Duodenal mucosa (tissue), 2 donors: ENCODE measurements around the gene AGTRAP.

Experiments used
- H3K27ac ChIP-seq: one replicate; pipeline ENCODE4 v1.7.0; 2013; ENCODE audit warnings: low read depth, low read length
- H3K27me3 ChIP-seq, 2 donors: one replicate each; pipeline ENCODE4 v1.7.0; 2013; ENCODE audit warnings: low read length in 2 of 2, control low read depth in 1 of 2; ENCODE audit not compliant: insufficient read depth in 2 of 2, control insufficient read depth in 1 of 2
- H3K36me3 ChIP-seq, 2 donors: one replicate each; pipeline ENCODE4 v1.7.0; 2013; ENCODE audit warnings: low read length in 2 of 2, control low read depth in 1 of 2; ENCODE audit not compliant: insufficient read depth in 2 of 2, control insufficient read depth in 1 of 2
- H3K4me1 ChIP-seq, 2 donors: one replicate each; pipeline ENCODE4 v1.7.0; 2013; ENCODE audit warnings: low read length in 2 of 2, control low read depth in 1 of 2; ENCODE audit not compliant: insufficient read depth in 2 of 2, control insufficient read depth in 1 of 2
- H3K4me3 ChIP-seq, 2 donors: one replicate each; pipeline ENCODE4 v1.7.0; 2013; ENCODE audit warnings: low read length in 2 of 2, low read depth in 1 of 2
- H3K9ac ChIP-seq, 2 donors: one replicate each; pipeline ENCODE4 v1.7.0; 2013; ENCODE audit warnings: low read length in 2 of 2, low read depth in 1 of 2
- H3K9me3 ChIP-seq, 2 donors: one replicate each; pipeline ENCODE4 v1.7.0; 2013; ENCODE audit warnings: low read length in 2 of 2, control low read depth in 1 of 2; ENCODE audit not compliant: control insufficient read depth in 1 of 2

The AGTRAP gene

DNA sequence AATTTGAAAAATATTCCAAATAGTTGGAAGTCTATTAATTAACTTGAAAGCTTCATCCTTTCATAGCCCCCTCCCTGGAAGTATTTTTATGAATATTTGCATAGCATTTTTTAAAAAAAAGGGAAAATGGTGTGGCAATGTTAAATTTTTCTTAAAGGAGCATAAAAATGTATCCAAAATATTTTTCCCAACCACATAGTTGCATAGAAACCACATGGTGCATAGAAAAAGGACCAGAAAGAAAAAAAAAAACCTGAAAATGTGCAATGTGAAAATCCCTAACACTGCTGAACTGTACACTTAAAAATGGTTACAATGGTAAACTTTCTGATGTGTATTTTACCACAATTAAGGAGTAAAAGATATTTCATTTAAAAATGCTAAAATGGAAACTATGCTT lies 34.1 kb downstream of the AGTRAP start:
- Histone ChIP-seq H3K36me3 (no peaks in the 10 kb centered on the region), H3K27ac (no peak overlapping the region), H3K4me1 (no peaks in the 10 kb centered on the region), H3K4me3 (no peak overlapping the region), H3K9ac (no peak overlapping the region), H3K9me3 (no peaks in the 10 kb centered on the region), H3K27me3 (no peaks in the 10 kb centered on the region)

DNA sequence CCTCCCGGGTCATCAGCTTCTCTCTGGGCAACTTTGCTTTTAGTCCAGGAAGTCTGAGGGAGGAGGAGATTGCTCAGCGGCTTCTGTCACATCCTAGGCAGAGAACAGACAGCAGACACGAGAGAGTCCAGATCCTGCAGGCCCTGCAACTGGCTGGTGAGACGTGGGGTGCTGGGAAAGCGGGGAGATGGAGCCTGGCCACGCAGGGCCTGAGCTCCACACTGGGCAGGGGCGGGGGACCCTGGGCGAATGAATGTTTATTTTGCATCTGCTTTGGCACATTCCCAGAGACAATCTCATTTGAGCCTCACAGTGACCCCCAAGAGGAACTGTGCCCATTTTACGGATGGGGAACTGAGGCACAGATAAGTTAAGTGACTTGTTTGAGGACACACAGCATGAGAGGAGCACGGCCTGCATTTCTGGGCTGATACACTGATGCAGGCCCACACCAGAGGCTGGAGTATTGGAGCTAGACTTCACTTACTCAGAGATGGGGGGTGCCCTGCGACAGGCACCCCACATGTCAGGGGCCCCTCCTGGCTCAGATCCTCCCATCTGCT lies 35.6 kb downstream of the AGTRAP start:
- Histone ChIP-seq H3K9ac (no peak overlapping the region), H3K9me3 (no peaks in the 10 kb centered on the region), H3K27ac (no peak overlapping the region), H3K4me1 (peaks cover 0 to 4% of the 10 kb centered on the region in 2 donors), H3K27me3 (no peaks in the 10 kb centered on the region), H3K36me3 (no peaks in the 10 kb centered on the region), H3K4me3 (no peak overlapping the region)

DNA sequence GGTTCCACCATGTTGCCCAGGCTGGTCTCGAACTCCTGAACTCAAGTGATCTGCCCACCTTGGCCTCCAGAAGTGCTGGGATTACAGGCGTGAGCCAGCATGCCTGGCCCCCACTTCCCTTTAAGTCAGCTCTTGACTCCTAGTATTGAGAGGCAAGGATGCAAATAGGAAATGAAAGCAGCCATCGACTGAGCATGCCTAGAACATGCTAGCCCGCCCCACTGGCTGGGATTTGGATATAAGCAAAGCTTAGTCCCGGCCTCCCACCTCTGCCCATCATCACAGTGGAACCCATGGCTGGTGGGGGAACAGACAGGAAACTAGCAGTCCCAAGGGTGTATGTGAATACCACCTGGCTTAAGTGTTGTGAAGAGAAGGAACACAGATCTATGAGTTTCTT lies 36.5 kb downstream of the AGTRAP start:
- no peak overlapping the region for H3K4me3 ChIP-seq
- H3K27ac ChIP-seq, result no peak overlapping the region
- H3K27me3 ChIP-seq, result no peaks in the 10 kb centered on the region
- H3K9me3 ChIP-seq, result no peaks in the 10 kb centered on the region
- H3K9ac ChIP-seq, result no peak overlapping the region
- H3K36me3 ChIP-seq, result no peaks in the 10 kb centered on the region
- H3K4me1 ChIP-seq, result peaks cover 0 to 4% of the 10 kb centered on the region in 2 donors

DNA sequence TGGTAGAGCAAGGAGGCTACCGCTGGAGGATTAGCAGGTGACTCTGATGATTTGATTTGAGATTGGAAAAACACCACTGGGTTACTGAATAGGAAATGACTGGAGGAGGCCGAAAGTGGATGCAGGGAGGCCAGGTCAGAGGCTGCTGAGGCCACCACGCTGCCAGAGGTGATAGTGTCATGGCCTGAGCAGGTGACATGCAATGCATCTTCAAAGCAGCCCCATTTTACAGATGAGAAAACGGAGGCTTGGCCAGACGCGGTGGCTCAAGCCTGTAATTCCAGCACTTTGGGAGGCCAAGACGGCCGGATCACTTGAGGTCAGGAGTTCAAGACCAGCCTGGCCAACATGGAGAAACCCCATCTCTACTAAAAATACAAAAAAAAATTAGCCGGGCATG lies 38.8 kb downstream of the AGTRAP start:
- Histone ChIP-seq H3K27me3 (no peaks in the 10 kb centered on the region), H3K36me3 (no peaks in the 10 kb centered on the region), H3K9me3 (no peaks in the 10 kb centered on the region), H3K9ac (no peak overlapping the region), H3K4me3 (no peak overlapping the region), H3K4me1 (peaks cover 0 to 15% of the 10 kb centered on the region in 2 donors), H3K27ac (no peak overlapping the region)

DNA sequence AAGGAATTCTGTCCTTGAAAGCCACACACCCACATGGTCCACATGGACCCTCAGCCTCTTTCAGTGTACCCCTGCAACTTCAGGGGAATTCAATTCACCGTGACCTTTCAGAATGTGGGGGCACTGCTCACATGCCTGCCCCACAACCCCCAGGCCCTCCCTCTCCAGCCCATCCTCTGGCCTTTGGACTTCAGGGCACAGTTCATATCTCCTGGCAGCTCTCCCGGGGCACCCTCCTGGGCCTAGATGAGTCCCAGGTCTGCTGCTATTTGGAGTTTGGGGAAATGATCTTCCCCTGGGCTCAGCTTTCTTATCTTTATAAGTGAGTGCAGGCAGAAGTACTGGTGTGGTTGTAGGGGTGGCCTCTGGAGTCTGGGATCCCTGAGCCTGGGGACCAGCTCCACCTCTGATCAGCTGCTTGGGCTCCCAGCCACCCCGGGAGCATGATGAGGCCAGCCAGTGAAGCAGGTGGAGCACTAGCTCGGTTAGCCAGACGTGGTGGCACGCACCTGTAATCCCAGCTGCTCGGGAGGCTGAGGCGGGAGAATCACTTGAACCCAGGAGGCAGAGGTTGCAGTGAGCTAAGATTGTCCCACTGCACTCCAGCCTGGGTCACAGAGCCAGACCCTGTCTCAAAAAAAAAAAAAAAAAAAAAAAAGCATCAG lies 41.9 kb downstream of the AGTRAP start:
- Histone ChIP-seq H3K4me1 (peaks cover 0 to 15% of the 10 kb centered on the region in 2 donors), H3K27ac (no peak overlapping the region), H3K36me3 (no peaks in the 10 kb centered on the region), H3K9me3 (no peaks in the 10 kb centered on the region), H3K9ac (no peak overlapping the region), H3K27me3 (no peaks in the 10 kb centered on the region), H3K4me3 (no peak overlapping the region)

DNA sequence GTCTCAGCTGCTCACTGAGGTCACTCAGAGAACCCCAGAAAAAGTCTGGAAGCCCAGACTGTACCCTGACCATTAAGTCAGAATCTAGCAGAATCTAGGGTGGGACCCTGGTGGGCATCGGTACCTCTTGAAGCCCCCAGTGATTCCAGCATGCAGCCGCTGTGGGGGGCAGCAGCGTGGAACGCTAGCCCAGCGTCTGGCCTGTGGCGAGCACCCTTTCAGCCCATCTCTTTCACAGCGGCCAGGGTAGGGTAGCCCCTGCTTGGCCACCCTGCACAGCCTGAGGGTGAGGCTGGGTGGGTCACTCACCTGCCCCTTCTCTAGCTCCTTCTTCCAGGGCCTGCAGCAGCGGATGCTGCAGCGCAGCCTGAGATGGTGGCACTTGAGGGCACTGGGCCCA lies 42.4 kb downstream of the AGTRAP start:
- Histone ChIP-seq H3K9me3 (no peaks in the 10 kb centered on the region), H3K9ac (no peak overlapping the region), H3K4me1 (peaks cover 0 to 15% of the 10 kb centered on the region in 2 donors), H3K27me3 (no peaks in the 10 kb centered on the region), H3K4me3 (no peak overlapping the region), H3K27ac (no peak overlapping the region), H3K36me3 (no peaks in the 10 kb centered on the region)

DNA sequence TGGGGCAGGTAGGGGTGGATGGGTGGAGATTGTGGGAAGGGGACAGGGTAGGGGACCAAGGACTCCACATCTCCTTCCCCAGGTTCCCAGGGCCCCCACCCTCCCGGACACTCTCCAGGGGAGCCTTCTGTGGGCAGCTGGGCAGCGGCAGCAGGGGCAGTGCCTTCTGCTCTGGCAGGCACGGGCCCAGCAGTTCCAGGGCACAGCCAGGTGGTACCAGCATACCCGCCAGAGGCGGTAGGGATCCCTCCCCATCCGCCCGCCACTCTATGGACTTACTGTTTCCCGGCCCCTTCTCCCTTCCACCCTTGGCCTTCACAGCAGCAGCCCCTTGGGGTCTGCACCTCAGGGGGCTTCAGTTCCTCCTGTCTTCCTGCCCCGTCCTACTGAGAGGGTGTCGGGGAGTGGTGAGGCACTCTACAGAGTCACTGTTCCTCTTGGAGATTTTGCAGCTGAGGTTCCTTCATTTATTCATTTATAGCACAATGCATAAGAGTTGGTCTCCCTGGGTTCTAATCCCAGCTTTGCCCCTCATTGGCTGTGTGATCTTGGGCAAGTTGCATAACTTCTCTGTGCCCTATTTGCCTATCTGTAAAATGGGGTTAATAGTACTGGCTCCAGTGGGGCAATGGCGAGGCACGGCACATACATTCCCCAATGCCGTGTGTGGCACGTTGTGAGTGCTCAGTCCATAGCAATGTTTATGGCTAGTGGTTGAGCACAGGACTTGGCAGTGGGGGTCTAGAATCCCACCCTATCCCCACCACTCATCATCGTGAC lies 43.1 kb downstream of the AGTRAP start:
- H3K36me3 ChIP-seq, result no peaks in the 10 kb centered on the region
- H3K27me3 ChIP-seq, result no peaks in the 10 kb centered on the region
- H3K9ac ChIP-seq, result no peak overlapping the region
- peaks cover 0 to 15% of the 10 kb centered on the region in 2 donors for H3K4me1 ChIP-seq
- H3K27ac ChIP-seq, result no peak overlapping the region
- H3K4me3 ChIP-seq, result no peak overlapping the region
- H3K9me3 ChIP-seq, result no peaks in the 10 kb centered on the region

DNA sequence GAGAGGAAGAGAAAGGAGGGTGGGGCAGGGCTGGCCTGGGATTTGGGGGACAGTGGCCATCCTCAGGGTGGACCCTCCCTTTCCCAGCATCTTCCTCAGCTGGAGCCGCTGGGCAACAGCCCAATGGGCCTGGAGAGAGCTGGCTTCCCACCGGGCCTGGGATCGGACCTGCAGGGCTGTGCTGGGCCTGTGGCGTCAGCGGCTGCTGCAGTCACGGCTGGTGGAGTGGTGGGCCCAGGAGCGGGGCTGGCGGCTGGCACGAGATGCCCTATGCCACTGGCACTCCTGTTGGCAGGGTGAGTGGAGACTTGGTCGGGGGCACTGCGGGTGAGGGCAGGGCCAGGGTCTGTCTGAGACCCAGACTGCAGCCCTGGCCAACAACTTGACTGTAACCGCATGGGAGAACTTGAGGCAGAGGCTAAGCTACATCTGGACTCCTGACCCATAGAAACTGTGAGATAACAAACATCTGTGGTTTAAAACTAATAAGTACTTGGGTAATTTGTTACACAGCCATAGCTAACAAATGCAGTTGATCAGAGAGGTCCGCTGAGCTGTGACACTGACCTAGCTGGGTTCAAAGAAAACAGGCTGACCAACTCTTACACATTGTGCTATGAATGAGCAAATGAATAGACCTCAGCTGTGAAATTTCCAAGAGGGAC lies 43.9 kb downstream of the AGTRAP start:
- H3K27ac ChIP-seq, result no peak overlapping the region
- H3K4me1 ChIP-seq, result peaks cover 3 to 21% of the 10 kb centered on the region in 2 donors
- no peaks in the 10 kb centered on the region for H3K9me3 ChIP-seq
- no peaks in the 10 kb centered on the region for H3K27me3 ChIP-seq
- H3K4me3 ChIP-seq, result no peak overlapping the region
- no peak overlapping the region for H3K9ac ChIP-seq
- no peaks in the 10 kb centered on the region for H3K36me3 ChIP-seq

DNA sequence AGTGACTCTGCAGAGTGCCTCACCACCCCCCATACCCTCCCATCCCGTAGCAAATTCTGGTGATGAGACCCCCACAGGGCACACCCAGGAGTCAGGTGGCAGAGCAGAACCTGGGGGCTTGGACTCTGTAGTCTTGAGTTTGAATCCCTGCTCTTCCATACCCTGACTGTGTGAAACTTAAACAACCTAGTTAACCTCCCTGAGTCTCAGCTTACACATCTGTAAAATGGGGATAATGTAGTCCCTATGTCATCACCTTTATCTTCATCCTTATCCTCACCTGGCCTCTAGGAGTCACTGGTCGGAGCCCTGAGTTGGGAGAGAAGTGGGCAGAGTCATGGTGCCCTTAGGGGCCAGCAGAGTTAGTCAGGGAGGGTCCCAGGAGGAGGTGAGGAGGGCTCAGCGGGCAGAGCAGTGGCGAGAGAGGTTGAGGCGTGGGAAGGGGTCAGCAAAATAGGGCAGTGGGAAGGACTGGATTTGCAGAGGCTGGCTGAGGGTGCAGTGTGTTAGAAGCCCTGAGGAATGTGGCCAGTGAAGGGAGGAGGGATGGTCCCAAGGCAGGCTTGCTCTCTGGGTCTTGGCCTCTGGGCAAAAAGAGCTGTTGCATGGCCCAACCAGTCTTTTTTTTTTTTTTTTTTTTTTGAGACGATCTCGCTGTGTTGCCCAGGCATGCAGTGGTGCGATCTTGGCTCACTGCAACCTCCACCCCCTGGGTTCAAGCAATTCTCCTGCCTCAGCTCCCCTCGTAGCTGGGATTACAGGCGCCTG lies 44.6 kb downstream of the AGTRAP start:
- Histone ChIP-seq H3K4me1 (peaks cover 9 to 27% of the 10 kb centered on the region in 2 donors), H3K27ac (no peak overlapping the region), H3K9ac (no peak overlapping the region), H3K27me3 (no peaks in the 10 kb centered on the region), H3K9me3 (no peaks in the 10 kb centered on the region), H3K36me3 (no peaks in the 10 kb centered on the region), H3K4me3 (no peak overlapping the region)
